GM23248 (cell line): Measurements from ENCODE around the gene OR9G4. TPM values are rescaled to one million over a fixed set of nuclear protein-coding genes. Genes with fewer than 3 reads are reported as not detected.

Experiments
- DNase-seq: peaks from one replicate; pipeline ENCODE4 v3.0.0-alpha.2; 2015
- H2AFZ ChIP-seq: fragments of 200-600 bp; sonication (generic); 2 replicates; pipeline ENCODE4 v1.6.1; 2016; ENCODE audit warnings: antibody characterized with exemption
- H3F3A ChIP-seq: fragments of 200-600 bp; sonication (generic); 2 replicates; pipeline ENCODE4 v1.6.1; 2016; ENCODE audit warnings: mild to moderate bottlenecking, antibody characterized with exemption, mixed run types; ENCODE audit not compliant: insufficient read depth
- H3K27ac ChIP-seq: fragments of 200-600 bp; sonication (generic); 2 replicates; pipeline ENCODE4 v1.5.1; 2016; ENCODE audit warnings: mild to moderate bottlenecking
- H3K27me3 ChIP-seq: fragments of 200-600 bp; sonication (generic); replicated peaks from 2 replicates; pipeline ENCODE4 v1.6.1; 2016; ENCODE audit warnings: mild to moderate bottlenecking; ENCODE audit not compliant: insufficient read depth
- H3K36me3 ChIP-seq: fragments of 200-600 bp; sonication (generic); 2 replicates; pipeline ENCODE4 v1.6.1; 2016; ENCODE audit warnings: low read depth, mild to moderate bottlenecking
- H3K4me1 ChIP-seq: fragments of 200-600 bp; sonication (generic); 2 replicates; pipeline ENCODE4 v1.6.1; 2016; ENCODE audit warnings: mild to moderate bottlenecking; ENCODE audit not compliant: insufficient read depth
- H3K4me2 ChIP-seq: fragments of 200-600 bp; sonication (generic); one replicate; pipeline ENCODE4 v1.6.1; 2016; ENCODE audit warnings: mild to moderate bottlenecking; ENCODE audit not compliant: unreplicated experiment
- H3K4me3 ChIP-seq: fragments of 200-600 bp; sonication (generic); 2 replicates; pipeline ENCODE4 v1.5.1; 2016; ENCODE audit warnings: mild to moderate bottlenecking
- H3K79me2 ChIP-seq: fragments of 200-600 bp; sonication (generic); 2 replicates; pipeline ENCODE4 v1.6.1; 2016; ENCODE audit warnings: mild to moderate bottlenecking; ENCODE audit not compliant: insufficient read depth
- H3K9ac ChIP-seq: fragments of 200-600 bp; sonication (generic); 2 replicates; pipeline ENCODE4 v1.6.1; 2016; ENCODE audit warnings: mild to moderate bottlenecking
- H3K9me2 ChIP-seq: fragments of 200-600 bp; sonication (generic); 2 replicates; pipeline ENCODE4 v1.6.1; 2016; ENCODE audit warnings: mixed run types, mild to moderate bottlenecking, moderate library complexity; ENCODE audit not compliant: insufficient read depth
- H3K9me3 ChIP-seq: fragments of 200-600 bp; sonication (generic); one replicate; pipeline ENCODE4 v1.6.1; 2017; ENCODE audit warnings: low read depth
- H4K20me1 ChIP-seq: fragments of 200-600 bp; sonication (generic); 2 replicates; pipeline ENCODE4 v1.6.0; 2016; ENCODE audit not compliant: insufficient read depth
- EZH2 ChIP-seq: fragments of 200-600 bp; sonication (generic); IDR thresholded peaks from 2 replicates; pipeline ENCODE4 v1.6.1; 2018; ENCODE audit warnings: antibody characterized with exemption, mild to moderate bottlenecking; ENCODE audit not compliant: insufficient read depth, poor library complexity, severe bottlenecking
- EZH2phosphoT487 ChIP-seq: fragments of 200-600 bp; sonication (generic); IDR thresholded peaks from 2 replicates; pipeline ENCODE4 v1.6.1; 2018; ENCODE audit warnings: antibody characterized with exemption, moderate library complexity, mild to moderate bottlenecking, low read depth; ENCODE audit not compliant: insufficient read depth
- WGBS, 2 experiments: methylation state at CpG; one replicate each; pipeline ENCODE4 v1.1.6; 2015 to 2017; ENCODE audit warnings: low lambda C conversion rate in 2 of 2, low coverage in 1 of 2; ENCODE audit errors: missing lambda C conversion rate in 2 of 2; 5-methylcytosine and 5-hydroxymethylcytosine counted together
- in situ Hi-C: fragments of 300-500 bp; cut with MboI; formaldehyde crosslinking; loops from 2 replicates; pipeline ENCODE4 v1.15.0; 2020
- polyA plus RNA-seq: library from polyadenylated mRNA; unstranded; fragments of >200 nt; fragmentation: Nextera tagmentation; extraction: Ambion mirVana; gene quantifications from 2 replicates; pipeline ENCODE4 v1.2.1, GENCODE V29; 2016
- total RNA-seq: library from RNA; depleted of rRNA; stranded (reverse); fragments of >200 nt; shearing (Covaris generic); gene quantifications from 2 replicates; pipeline ENCODE4 v1.2.3, GENCODE V29; 2014

OR9G4 gene
- total and polyA plus RNA-seq, 2 experiments from 2014 or later, result not detected

DNA sequence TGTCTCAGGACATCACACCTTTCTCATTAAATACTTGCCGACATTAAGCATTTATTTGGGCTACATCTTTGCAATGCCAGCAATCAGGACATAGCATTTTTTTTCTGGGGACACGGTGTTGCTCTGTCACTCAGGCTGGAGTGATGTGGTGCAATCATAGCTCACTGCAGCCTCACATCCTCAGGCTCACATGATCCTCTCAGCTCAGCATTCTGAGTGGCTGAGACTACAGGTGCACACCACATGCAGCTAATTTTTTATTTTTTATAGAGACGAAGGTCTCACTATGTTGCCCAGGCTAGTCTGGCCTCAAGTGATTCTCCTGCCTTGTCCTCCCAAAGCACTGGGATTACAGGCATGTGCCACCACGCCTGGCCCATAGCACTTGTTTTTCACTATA is 28.0 kb downstream of the OR9G4 start:
- H3K4me2 ChIP-seq, result no peak overlapping the region
- WGBS, 2 experiments, result 13 to 14% methylated on average over 4 of the region's 4 CpGs
- H3K79me2 ChIP-seq, result no peaks in the 10 kb centered on the region
- no peaks in the 10 kb centered on the region for H3K4me1 ChIP-seq
- no peaks in the 10 kb centered on the region for H3K9me3 ChIP-seq
- no peaks in the 10 kb centered on the region for H3K27me3 ChIP-seq
- DNase-seq, result no peak
- H3K9me2 ChIP-seq, result no peaks in the 10 kb centered on the region
- H2AFZ ChIP-seq, result no peak overlapping the region
- no peak overlapping the region for H3K9ac ChIP-seq
- no peaks in the 10 kb centered on the region for H4K20me1 ChIP-seq
- no peak overlapping the region for H3K27ac ChIP-seq
- no peak overlapping the region for H3K4me3 ChIP-seq
- in situ Hi-C loops, result no loop called here
- H3F3A ChIP-seq, result no peaks in the 10 kb centered on the region
- no peaks in the 10 kb centered on the region for H3K36me3 ChIP-seq
- TF ChIP-seq EZH2phosphoT487 (no peak), EZH2 (no peak)

DNA sequence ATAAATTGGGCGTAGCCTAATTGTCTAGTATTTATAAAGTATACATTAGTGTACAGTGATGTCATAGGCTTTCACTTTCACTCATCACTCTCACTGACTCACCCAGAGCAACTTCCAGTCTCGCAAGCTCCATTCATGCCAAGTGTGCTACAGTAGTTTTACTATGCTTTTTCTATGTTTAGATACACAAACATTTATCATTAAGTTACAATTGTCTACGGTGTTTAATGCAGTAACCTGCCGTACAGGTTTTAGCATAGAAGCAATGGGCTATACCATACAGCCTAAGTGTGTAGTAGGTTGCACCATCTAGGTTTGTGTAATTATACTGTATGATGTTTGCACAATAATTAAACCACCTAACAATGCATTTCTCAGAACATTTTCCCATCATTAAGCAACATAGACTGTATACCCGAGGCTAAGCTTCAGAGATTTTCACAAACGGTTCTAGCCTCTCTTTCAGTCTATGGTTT is 32.1 kb downstream of the OR9G4 start:
- H3K4me1 ChIP-seq, result no peaks in the 10 kb centered on the region
- H3K4me3 ChIP-seq, result no peak overlapping the region
- no peaks in the 10 kb centered on the region for H3K9me3 ChIP-seq
- H3K27ac ChIP-seq, result no peak overlapping the region
- no peaks in the 10 kb centered on the region for H3F3A ChIP-seq
- no peaks in the 10 kb centered on the region for H3K79me2 ChIP-seq
- H2AFZ ChIP-seq, result no peak overlapping the region
- TF ChIP-seq EZH2 (no peak), EZH2phosphoT487 (no peak)
- no peaks in the 10 kb centered on the region for H3K27me3 ChIP-seq
- no peaks in the 10 kb centered on the region for H4K20me1 ChIP-seq
- H3K4me2 ChIP-seq, result no peak overlapping the region
- WGBS, 2 experiments, result 28 to 33% methylated on average over 6 of the region's 6 CpGs
- no peak for DNase-seq
- H3K36me3 ChIP-seq, result no peaks in the 10 kb centered on the region
- no peak overlapping the region for H3K9ac ChIP-seq
- in situ Hi-C loops, result no loop called here
- H3K9me2 ChIP-seq, result no peaks in the 10 kb centered on the region

DNA sequence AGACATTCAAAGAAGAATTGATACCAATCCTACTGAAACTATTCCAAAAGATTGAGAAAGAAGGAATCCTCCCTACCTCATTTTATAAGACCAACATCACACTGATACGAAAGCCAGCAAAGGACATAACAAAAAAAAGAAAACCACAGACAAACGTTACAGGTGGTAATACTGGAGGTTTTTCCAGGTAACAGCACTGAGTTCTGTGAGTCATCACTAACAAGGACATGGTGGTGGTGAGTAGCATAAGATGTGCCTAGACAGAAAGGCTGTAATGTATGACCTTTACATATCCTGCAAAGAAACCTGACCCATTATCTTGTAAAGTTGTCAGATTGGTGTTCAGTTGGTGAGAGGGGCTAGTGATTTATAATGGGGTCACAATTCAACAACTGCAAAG is 34.3 kb downstream of the OR9G4 start:
- no peaks in the 10 kb centered on the region for H3K36me3 ChIP-seq
- WGBS, 2 experiments, result 7 to 11% methylated on average over 2 of the region's 2 CpGs
- H3K9me2 ChIP-seq, result no peaks in the 10 kb centered on the region
- H3K79me2 ChIP-seq, result no peaks in the 10 kb centered on the region
- H3K4me3 ChIP-seq, result no peak overlapping the region
- no peak overlapping the region for H3K9ac ChIP-seq
- H2AFZ ChIP-seq, result no peak overlapping the region
- H3K4me1 ChIP-seq, result no peaks in the 10 kb centered on the region
- in situ Hi-C loops, result no loop called here
- no peak for TF ChIP-seq EZH2phosphoT487
- no peak for TF ChIP-seq EZH2
- H3K27me3 ChIP-seq, result no peaks in the 10 kb centered on the region
- H3K9me3 ChIP-seq, result no peaks in the 10 kb centered on the region
- no peaks in the 10 kb centered on the region for H4K20me1 ChIP-seq
- H3K27ac ChIP-seq, result no peak overlapping the region
- H3F3A ChIP-seq, result no peaks in the 10 kb centered on the region
- DNase-seq, result no peak
- H3K4me2 ChIP-seq, result no peak overlapping the region

DNA sequence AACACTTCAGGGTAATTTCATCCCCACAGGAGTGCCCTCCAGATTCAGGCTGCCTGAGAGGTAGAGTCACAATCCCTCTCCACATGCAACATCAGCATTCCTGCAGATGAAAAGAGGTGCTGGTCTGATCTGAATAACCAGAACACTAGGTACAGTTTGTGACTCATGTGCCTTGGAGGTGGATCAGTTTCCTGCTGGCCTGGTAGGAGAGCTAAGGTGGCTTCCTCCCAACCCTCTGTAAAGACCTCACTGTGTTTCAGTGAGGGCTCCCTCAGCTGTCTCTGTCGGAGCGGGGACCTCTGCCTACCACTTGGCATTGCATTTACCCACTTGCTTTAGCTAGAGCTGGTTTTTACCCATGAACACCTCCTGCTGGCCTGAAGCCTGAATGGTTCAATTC is 42.0 kb downstream of the OR9G4 start:
- 38 to 58% methylated on average over 2 of the region's 2 CpGs for WGBS, 2 experiments
- no peak for TF ChIP-seq EZH2
- no peak for TF ChIP-seq EZH2phosphoT487

More for the DNA sequence above, 42.0 kb downstream of the OR9G4 start:
- no peaks in the 10 kb centered on the region for H3F3A ChIP-seq
- DNase-seq, result no peak
- in situ Hi-C loops, result no loop called here
- H3K9ac ChIP-seq, result no peak overlapping the region
- H3K4me3 ChIP-seq, result no peak overlapping the region
- no peak overlapping the region for H2AFZ ChIP-seq
- no peak overlapping the region for H3K4me2 ChIP-seq
- no peaks in the 10 kb centered on the region for H4K20me1 ChIP-seq
- no peaks in the 10 kb centered on the region for H3K9me2 ChIP-seq
- no peaks in the 10 kb centered on the region for H3K79me2 ChIP-seq
- H3K27me3 ChIP-seq, result no peaks in the 10 kb centered on the region
- no peaks in the 10 kb centered on the region for H3K4me1 ChIP-seq
- no peaks in the 10 kb centered on the region for H3K9me3 ChIP-seq
- no peak overlapping the region for H3K27ac ChIP-seq
- no peaks in the 10 kb centered on the region for H3K36me3 ChIP-seq
